Brain microvascular endothelial cell (primary cell): ENCODE results near the gene AMER3.

ENCODE experiments used
- DNase-seq: peaks from one replicate; pipeline ENCODE4 v3.0.0-alpha.2; 2020
- H3K27ac ChIP-seq: fragments of 250-450 bp; sonication (Bioruptor Pico); 2 replicates; pipeline ENCODE4 v1.5.1; 2020; ENCODE audit warnings: mild to moderate bottlenecking, moderate library complexity
- H3K27me3 ChIP-seq: fragments of 250-450 bp; sonication (Bioruptor Pico); replicated peaks from 2 replicates; pipeline ENCODE4 v1.5.1; 2020; ENCODE audit warnings: mild to moderate bottlenecking
- H3K36me3 ChIP-seq: fragments of 250-450 bp; sonication (Bioruptor Pico); replicated peaks from 2 replicates; pipeline ENCODE4 v1.5.1; 2020; ENCODE audit warnings: mild to moderate bottlenecking
- H3K4me3 ChIP-seq: 2 replicates; pipeline ENCODE4 v1.5.1; 2011; ENCODE audit warnings: low read depth, mild to moderate bottlenecking, control low read depth, low read length, moderate library complexity
- CTCF ChIP-seq: IDR thresholded peaks from 2 replicates; pipeline ENCODE4 v1.5.1; 2011; ENCODE audit warnings: low read depth, mild to moderate bottlenecking, moderate library complexity, low read length, control low read depth, inconsistent platforms; ENCODE audit errors: missing control alignments
- in situ Hi-C: cut with HindIII; loops from 2 replicates; pipeline ENCODE4 v1.10.0; 2017; ENCODE audit warnings: low sequenced_read_pairs, low pct_ligation_motif_present

Gene AMER3

GRCh38 chr2:130785466-130786055 is 30.2 kb downstream of the AMER3 start:
- in situ Hi-C loops = no loop called here
- H3K27me3 ChIP-seq = no peaks in the 10 kb centered on the region
- TF ChIP-seq CTCF = no peak
- H3K4me3 ChIP-seq = no peak overlapping the region
- no peaks in the 10 kb centered on the region for H3K36me3 ChIP-seq
- H3K27ac ChIP-seq = no peak overlapping the region
- DNase-seq = no peak

- H3K27me3 ChIP-seq = no peaks in the 10 kb centered on the region
- H3K36me3 ChIP-seq = no peaks in the 10 kb centered on the region
- H3K4me3 ChIP-seq = no peak overlapping the region
- in situ Hi-C loops = no loop called here
- no peak overlapping the region for H3K27ac ChIP-seq
- no peak for DNase-seq
- no peak for TF ChIP-seq CTCF
Observed at GRCh38 chr2:130786076-130786475, 30.7 kb downstream of the AMER3 start.

GRCh38 chr2:130787841-130788240 is 32.5 kb downstream of the AMER3 start:
- H3K36me3 ChIP-seq = no peaks in the 10 kb centered on the region
- no peak overlapping the region for H3K4me3 ChIP-seq
- H3K27me3 ChIP-seq = no peaks in the 10 kb centered on the region
- TF ChIP-seq CTCF = no peak
- DNase-seq = no peak
- no peak overlapping the region for H3K27ac ChIP-seq
- in situ Hi-C loops = no loop called here

GRCh38 chr2:130790312-130790711 is 35.0 kb downstream of the AMER3 start:
- Histone ChIP-seq H3K27me3 (no peaks in the 10 kb centered on the region), H3K27ac (no peak overlapping the region), H3K36me3 (no peaks in the 10 kb centered on the region), H3K4me3 (no peak overlapping the region)
- no peak for TF ChIP-seq CTCF
- in situ Hi-C loops = no loop called here
- no peak for DNase-seq

- in situ Hi-C loops = no loop called here
- Histone ChIP-seq H3K4me3 (no peak overlapping the region), H3K27ac (no peak overlapping the region), H3K27me3 (no peaks in the 10 kb centered on the region), H3K36me3 (no peaks in the 10 kb centered on the region)
- no peak for DNase-seq
- TF ChIP-seq CTCF = no peak
Observed at GRCh38 chr2:130790804-130791616, 35.7 kb downstream of the AMER3 start.
